Measurements from ENCODE around the gene BBS1.

GRCh38 chr11:66550887-66551286, 40.5 kb downstream of the BBS1 start:
- TF ChIP-seq CTCF (IDR thresholded peaks at IDR 0.05) = no peak
- no peak for TF ChIP-seq POLR2A (IDR thresholded peaks at IDR 0.05)
